Stimulated activated CD4-positive, alpha-beta T cell treated with anti-CD3 and anti-CD28 coated beads, Interleukin-1b, Interleukin-23, amount 100 ng/mL, for 48 hours (primary cell): ENCODE results near the gene MYO1E.
A peak's percentile ranks its signal among the peaks of the same experiment; 100 is the strongest.

Source experiments
- DNase-seq: peaks from one replicate; pipeline ENCODE4 v3.0.0-alpha.2; 2020

The MYO1E gene

GRCh38 chr15:59258317-59258716 lies 114.4 kb downstream of the MYO1E start:
- no peak for DNase-seq

- no peak for DNase-seq
Measured at GRCh38 chr15:59257140-59257539, 115.5 kb downstream of the MYO1E start.

- DNase-seq: no peak
Measured at GRCh38 chr15:59256482-59256881, 116.2 kb downstream of the MYO1E start.

GRCh38 chr15:59255680-59256336 lies 116.9 kb downstream of the MYO1E start:
- peak; percentile 29 for DNase-seq

GRCh38 chr15:59252137-59252536 lies 120.5 kb downstream of the MYO1E start:
- no peak for DNase-seq

- DNase-seq: no peak
Measured at GRCh38 chr15:59251001-59251845, 121.4 kb downstream of the MYO1E start.

- DNase-seq: no peak
Measured at GRCh38 chr15:59250249-59250648, 122.4 kb downstream of the MYO1E start.

GRCh38 chr15:59249816-59250215 lies 122.9 kb downstream of the MYO1E start:
- no peak for DNase-seq

GRCh38 chr15:59247364-59247763 lies 125.3 kb downstream of the MYO1E start:
- peak; percentile 38 for DNase-seq

- DNase-seq: no peak
Measured at GRCh38 chr15:59245559-59245958, 127.1 kb downstream of the MYO1E start.

- no peak for DNase-seq
Measured at GRCh38 chr15:59244337-59244736, 128.3 kb downstream of the MYO1E start.

GRCh38 chr15:59243622-59244021 lies 129.0 kb downstream of the MYO1E start:
- no peak for DNase-seq

- DNase-seq: no peak
Measured at GRCh38 chr15:59242649-59243048, 130.0 kb downstream of the MYO1E start.

GRCh38 chr15:59240036-59240435 lies 132.6 kb downstream of the MYO1E start:
- DNase-seq: no peak

GRCh38 chr15:59237924-59238331 lies 134.7 kb downstream of the MYO1E start:
- DNase-seq: no peak

- no peak for DNase-seq
Measured at GRCh38 chr15:59237119-59237855, 135.4 kb downstream of the MYO1E start.

GRCh38 chr15:59236394-59236793 lies 136.3 kb downstream of the MYO1E start:
- DNase-seq: no peak

GRCh38 chr15:59232476-59232875 lies 140.2 kb downstream of the MYO1E start:
- no peak for DNase-seq

- DNase-seq: no peak
Measured at GRCh38 chr15:59230531-59231055, 142.1 kb downstream of the MYO1E start.

- no peak for DNase-seq
Measured at GRCh38 chr15:59229453-59229852, 143.2 kb downstream of the MYO1E start.

GRCh38 chr15:59229015-59229414 lies 143.7 kb downstream of the MYO1E start:
- no peak for DNase-seq

- DNase-seq: no peak
Measured at GRCh38 chr15:59227021-59227420, 145.7 kb downstream of the MYO1E start.

- DNase-seq: no peak
Measured at GRCh38 chr15:59224474-59224873, 148.2 kb downstream of the MYO1E start.
